Measurements from ENCODE around the gene AADAC. TPM values are rescaled to one million over a fixed set of nuclear protein-coding genes. Genes with fewer than 3 reads are reported as not detected.
"Not testable (repeated sequence)": the region's sequence is repeated elsewhere in the genome, so short reads cannot be mapped to it uniquely, and the experiment has no call there.

Gene AADAC
- total RNA-seq, 2 experiments from 2014 or later: not detected

DNA sequence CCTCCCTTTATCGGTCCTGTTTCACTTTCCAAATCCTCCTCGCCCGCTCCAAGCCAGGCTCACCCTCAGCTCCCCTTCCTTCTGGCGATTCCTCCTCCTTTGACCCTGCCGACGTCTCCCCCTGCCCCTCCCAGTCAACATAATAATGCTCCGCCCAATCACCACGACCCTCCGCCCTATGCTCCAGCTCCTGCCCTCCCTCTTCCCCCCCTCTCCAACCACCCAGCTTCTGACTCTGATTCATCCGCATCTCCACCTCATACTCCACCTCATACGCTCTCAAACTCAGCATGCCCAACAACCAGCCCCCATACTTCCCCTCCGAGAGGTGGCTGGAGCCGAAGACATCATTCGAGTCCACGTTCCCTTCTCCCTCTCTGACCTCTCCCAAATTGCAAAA is 7.1 kb upstream of the AADAC start:
- Histone ChIP-seq H3K4me3 (ENCODE audit: low read length) (no peak overlapping the region), H3K4me1 (ENCODE audit: insufficient read depth, low read length) (no peaks in the 10 kb centered on the region), H3K36me3 (ENCODE audit: insufficient read depth, low read length) (no peaks in the 10 kb centered on the region), H3K27ac (ENCODE audit: low read depth in 1 of 2, low read length in 2 of 2) (no peak overlapping the region), H3K27me3 (ENCODE audit: control insufficient read depth in 1 of 2, insufficient read depth in 2 of 2, low read length in 2 of 2) (peaks cover 0 to 2% of the 10 kb centered on the region in 2 experiments), H3K9me3 (ENCODE audit: control insufficient read depth in 1 of 2, insufficient read depth in 1 of 2, low read length in 2 of 2) (peaks cover 9 to 12% of the 10 kb centered on the region in 2 experiments)
- ChIA-PET CTCF (no interaction called here), POLR2A (no interaction called here)
- DNase-seq (no peak), ATAC-seq (ENCODE audit: poor library complexity) (no peak)
- intact Hi-C loops (cut with DNase I, micrococcal nuclease): no loop called here
- no peaks in the 10 kb centered on the region for H3K4me1 Mint-ChIP-seq (ENCODE audit: low read depth)
- TF ChIP-seq CTCF (IDR thresholded peaks at IDR 0.05): no peak
- no peak overlapping the region for H3K4me3 Mint-ChIP-seq
- no peaks in the 10 kb centered on the region for H3K36me3 Mint-ChIP-seq (ENCODE audit: low read depth)
- no peak overlapping the region for H3K27ac Mint-ChIP-seq
- H3K27me3 Mint-ChIP-seq: no peaks in the 10 kb centered on the region
- H3K9me3 Mint-ChIP-seq: peaks cover 11% of the 10 kb centered on the region

GRCh38 chr3:151808926-151809325 is 5.0 kb upstream of the AADAC start:
- H3K27me3 Mint-ChIP-seq; H3K4me1 ChIP-seq (ENCODE audit: insufficient read depth, low read length); H3K4me3 ChIP-seq (ENCODE audit: low read length); H3K4me1 Mint-ChIP-seq (ENCODE audit: low read depth); intact Hi-C loops (cut with DNase I, micrococcal nuclease); H3K4me3 Mint-ChIP-seq; DNase-seq; H3K36me3 ChIP-seq (ENCODE audit: insufficient read depth, low read length); H3K36me3 Mint-ChIP-seq (ENCODE audit: low read depth); POLR2A ChIA-PET; ATAC-seq (ENCODE audit: poor library complexity); H3K27ac ChIP-seq (ENCODE audit: low read depth in 1 of 2, low read length in 2 of 2); H3K27ac Mint-ChIP-seq; CTCF ChIA-PET; H3K27me3 ChIP-seq (ENCODE audit: control insufficient read depth in 1 of 2, insufficient read depth in 2 of 2, low read length in 2 of 2): not testable (repeated sequence)
- peaks cover 11% of the 10 kb centered on the region for H3K9me3 Mint-ChIP-seq
- peaks cover 9 to 12% of the 10 kb centered on the region in 2 experiments for H3K9me3 ChIP-seq (ENCODE audit: control insufficient read depth in 1 of 2, insufficient read depth in 1 of 2, low read length in 2 of 2)

- H3K9me3 Mint-ChIP-seq: peaks cover 9% of the 10 kb centered on the region
- ATAC-seq (ENCODE audit: poor library complexity) (no peak), DNase-seq (no peak)
- peaks cover 9% of the 10 kb centered on the region for H3K27me3 Mint-ChIP-seq
- H3K4me3 ChIP-seq (ENCODE audit: low read length): no peak overlapping the region
- H3K27ac ChIP-seq (ENCODE audit: low read depth in 1 of 2, low read length in 2 of 2): no peak overlapping the region
- no peak overlapping the region for H3K27ac Mint-ChIP-seq
- H3K36me3 ChIP-seq (ENCODE audit: insufficient read depth, low read length): no peaks in the 10 kb centered on the region
- H3K4me1 Mint-ChIP-seq (ENCODE audit: low read depth): no peaks in the 10 kb centered on the region
- H3K9me3 ChIP-seq (ENCODE audit: control insufficient read depth in 1 of 2, insufficient read depth in 1 of 2, low read length in 2 of 2): peaks cover 9 to 12% of the 10 kb centered on the region in 2 experiments
- no peak overlapping the region for H3K4me3 Mint-ChIP-seq
- ChIA-PET CTCF (no interaction called here), POLR2A (no interaction called here)
- H3K36me3 Mint-ChIP-seq (ENCODE audit: low read depth): no peaks in the 10 kb centered on the region
- no peaks in the 10 kb centered on the region for H3K4me1 ChIP-seq (ENCODE audit: insufficient read depth, low read length)
- TF ChIP-seq CTCF (IDR thresholded peaks at IDR 0.05): no peak
- peaks cover 0 to 2% of the 10 kb centered on the region in 2 experiments for H3K27me3 ChIP-seq (ENCODE audit: control insufficient read depth in 1 of 2, insufficient read depth in 2 of 2, low read length in 2 of 2)
- intact Hi-C loops (cut with DNase I, micrococcal nuclease): no loop called here
Measured at GRCh38 chr3:151811474-151811873, 2.4 kb upstream of the AADAC start.

DNA sequence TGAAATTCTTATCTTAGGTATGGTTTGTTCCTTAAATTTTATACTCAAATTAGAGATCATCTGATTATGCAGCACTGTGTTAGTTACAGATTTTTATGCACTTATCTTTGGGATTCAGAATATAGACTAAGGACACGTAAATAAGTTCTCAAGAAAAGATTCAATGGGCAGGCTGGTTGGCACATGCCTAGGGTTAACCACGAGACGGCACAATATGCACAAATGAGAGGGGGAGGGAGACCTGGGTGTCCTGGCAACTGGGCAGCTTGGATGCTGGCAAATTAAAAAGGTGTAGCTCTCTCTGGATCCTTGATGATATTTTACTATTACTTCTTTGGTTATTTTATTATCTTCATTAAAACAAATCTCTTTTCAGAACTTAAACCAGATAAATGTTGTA is 672 bp downstream of the AADAC start:
- Histone ChIP-seq H3K27me3 (ENCODE audit: control insufficient read depth in 1 of 2, insufficient read depth in 2 of 2, low read length in 2 of 2) (peaks cover 0 to under 1% of the 10 kb centered on the region in 2 experiments), H3K9me3 (ENCODE audit: control insufficient read depth in 1 of 2, insufficient read depth in 1 of 2, low read length in 2 of 2) (peaks cover 0 to 4% of the 10 kb centered on the region in 2 experiments), H3K4me3 (ENCODE audit: low read length) (no peak overlapping the region), H3K4me1 (ENCODE audit: insufficient read depth, low read length) (no peaks in the 10 kb centered on the region), H3K27ac (ENCODE audit: low read depth in 1 of 2, low read length in 2 of 2) (no peak overlapping the region), H3K36me3 (ENCODE audit: insufficient read depth, low read length) (no peaks in the 10 kb centered on the region)
- ChIA-PET POLR2A (no interaction called here), CTCF (no interaction called here)
- Mint-ChIP-seq H3K4me1 (ENCODE audit: low read depth) (no peaks in the 10 kb centered on the region), H3K27me3 (peaks cover 17% of the 10 kb centered on the region), H3K27ac (no peak overlapping the region), H3K4me3 (no peak overlapping the region), H3K9me3 (no peaks in the 10 kb centered on the region), H3K36me3 (ENCODE audit: low read depth) (no peaks in the 10 kb centered on the region)
- DNase-seq (no peak), ATAC-seq (ENCODE audit: poor library complexity) (no peak)
- intact Hi-C loops (cut with DNase I, micrococcal nuclease): no loop called here
- TF ChIP-seq CTCF (IDR thresholded peaks at IDR 0.05): no peak
